GM18502 (cell line): ENCODE results near the gene SPOCK2.
"Not testable (repeated sequence)": the region's sequence is repeated elsewhere in the genome, so short reads cannot be mapped to it uniquely, and the experiment has no call there.

Experiments
- ATAC-seq: cut with Tn5 transposase; IDR thresholded peaks from one replicate; pipeline ENCODE4 v1.9.1; 2021; ENCODE audit warnings: mild to moderate bottlenecking; ENCODE audit not compliant: unreplicated experiment, poor library complexity

The SPOCK2 gene, protein sequence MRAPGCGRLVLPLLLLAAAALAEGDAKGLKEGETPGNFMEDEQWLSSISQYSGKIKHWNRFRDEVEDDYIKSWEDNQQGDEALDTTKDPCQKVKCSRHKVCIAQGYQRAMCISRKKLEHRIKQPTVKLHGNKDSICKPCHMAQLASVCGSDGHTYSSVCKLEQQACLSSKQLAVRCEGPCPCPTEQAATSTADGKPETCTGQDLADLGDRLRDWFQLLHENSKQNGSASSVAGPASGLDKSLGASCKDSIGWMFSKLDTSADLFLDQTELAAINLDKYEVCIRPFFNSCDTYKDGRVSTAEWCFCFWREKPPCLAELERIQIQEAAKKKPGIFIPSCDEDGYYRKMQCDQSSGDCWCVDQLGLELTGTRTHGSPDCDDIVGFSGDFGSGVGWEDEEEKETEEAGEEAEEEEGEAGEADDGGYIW

DNA sequence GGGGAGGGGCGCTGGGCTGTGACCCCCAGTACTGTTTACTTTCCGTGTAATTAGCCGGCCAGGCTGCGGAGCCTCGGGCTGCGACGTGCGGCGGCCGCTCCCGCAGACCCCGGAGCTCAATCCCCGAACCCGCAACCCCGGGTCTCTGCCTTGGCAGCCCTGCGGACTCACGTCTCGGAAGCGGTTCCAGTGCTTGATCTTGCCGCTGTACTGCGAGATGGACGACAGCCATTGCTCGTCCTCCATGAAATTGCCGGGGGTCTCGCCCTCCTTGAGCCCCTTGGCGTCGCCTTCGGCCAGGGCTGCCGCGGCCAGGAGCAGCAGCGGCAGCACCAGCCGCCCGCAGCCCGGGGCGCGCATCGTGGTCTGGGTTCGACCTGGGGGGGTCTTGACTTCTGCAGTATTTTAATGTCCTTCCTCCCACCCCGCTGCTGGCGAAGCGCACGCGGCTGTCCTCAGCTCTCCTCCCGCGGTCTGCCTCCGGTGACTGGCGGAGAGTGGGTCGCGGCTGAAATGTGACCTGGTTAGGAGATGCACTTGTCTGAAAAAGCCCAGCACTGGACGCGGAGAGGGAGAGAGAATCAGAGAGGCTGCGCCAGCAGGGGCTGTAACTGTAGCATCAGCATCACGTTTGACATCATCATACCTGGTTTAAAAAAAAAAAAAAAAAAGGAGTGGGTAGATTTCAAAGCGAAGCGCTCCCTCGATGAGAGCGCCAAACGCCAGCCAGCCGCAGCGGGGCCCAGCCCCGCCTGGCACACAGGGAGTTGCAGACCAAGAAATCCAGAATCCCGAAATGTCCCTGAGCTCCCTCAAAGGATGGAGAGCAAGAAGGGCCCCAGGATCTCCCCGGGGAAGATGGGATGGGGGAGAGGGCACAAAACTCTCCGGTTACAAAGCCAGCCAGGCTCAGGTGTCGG, at the start of gene SPOCK2:
SPOCK2 (minus strand) TSS at position 583 of the 920 bp plus-strand sequence; CDS start at position 360, 223 bp downstream.
- no peak for ATAC-seq

DNA sequence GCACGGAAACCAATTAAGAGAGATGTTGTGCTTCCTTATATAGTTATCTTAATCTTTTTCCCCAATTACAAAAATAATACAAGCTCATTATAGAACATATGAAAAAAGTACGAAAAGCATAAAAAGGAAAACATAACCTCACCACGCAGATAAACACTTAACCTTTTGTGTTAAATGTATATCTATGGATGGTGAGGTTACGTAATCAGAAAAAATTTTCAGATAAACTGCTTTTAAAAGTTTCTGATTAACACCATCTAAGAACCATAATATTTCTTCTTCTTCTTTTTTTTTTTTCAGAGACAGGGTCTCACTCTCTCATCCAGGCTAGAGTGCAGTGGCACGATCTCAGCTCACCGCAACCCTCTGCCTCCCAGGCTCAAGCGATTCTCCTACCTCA, 49.2 kb upstream of the SPOCK2 start:
- no peak for ATAC-seq

DNA sequence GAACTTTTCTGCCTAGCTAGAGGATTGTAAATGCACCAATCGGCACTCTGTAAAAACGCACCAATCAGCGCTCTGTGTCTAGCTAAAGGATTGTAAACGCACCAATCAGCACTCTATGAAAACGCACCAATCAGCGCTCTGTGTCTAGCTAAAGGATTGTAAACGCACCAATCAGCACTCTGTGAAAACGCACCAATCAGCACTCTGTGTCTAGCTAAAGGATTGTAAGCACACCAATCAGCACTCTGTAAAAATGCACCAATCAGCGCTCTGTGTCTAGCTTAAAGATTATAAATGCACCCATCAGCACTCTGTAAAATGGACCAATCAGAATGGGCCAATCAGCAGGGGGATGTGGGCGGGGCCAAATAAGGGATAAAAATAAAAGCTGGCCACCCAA, 47.9 kb upstream of the SPOCK2 start:
- ATAC-seq: not testable (repeated sequence)

DNA sequence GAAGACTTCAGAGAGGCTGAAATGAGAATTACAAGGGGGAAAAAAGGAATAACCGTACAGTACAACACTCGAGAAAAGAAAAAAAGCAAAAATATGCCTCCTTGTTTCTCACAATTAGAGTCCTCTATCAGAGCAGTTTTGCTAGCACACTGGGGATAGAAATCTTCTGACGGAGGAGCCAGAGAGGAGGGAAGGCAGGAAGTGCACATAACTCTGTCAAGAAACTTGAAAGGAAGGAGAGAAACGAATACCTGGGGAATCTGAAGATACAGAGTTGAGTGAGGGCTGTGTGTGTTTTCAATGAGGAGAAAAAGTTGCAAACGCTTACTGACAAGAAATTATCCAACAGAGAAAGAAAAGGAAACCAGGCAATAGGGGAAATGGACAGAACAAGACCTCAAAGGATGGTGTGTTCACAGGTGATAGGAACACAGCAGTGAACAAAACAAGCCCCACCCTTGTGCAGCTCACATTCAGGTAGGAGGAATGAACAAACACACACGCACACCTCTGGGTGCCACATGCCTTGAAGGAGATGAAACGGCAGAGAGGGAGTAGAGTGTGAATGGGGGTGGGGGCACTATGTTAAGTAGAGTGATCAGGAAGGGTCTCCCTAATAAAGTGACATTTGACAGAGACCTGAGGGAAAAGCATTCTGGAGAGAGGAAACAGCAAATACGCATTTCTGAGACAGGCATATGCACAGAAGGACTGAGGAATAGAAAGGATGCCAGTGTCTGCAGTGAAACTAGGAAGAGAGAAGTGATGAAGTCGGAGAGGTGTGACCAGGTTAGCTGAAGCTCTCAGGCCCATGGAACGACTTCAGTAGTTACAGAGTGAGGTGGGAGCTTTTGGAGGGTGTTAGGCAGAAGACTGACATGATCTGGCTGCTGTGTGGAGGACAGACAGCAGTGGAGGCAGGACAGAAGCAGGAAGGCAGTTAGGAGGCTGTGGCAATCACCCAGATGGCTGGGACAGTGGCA, 46.7 kb upstream of the SPOCK2 start:
- ATAC-seq: no peak

DNA sequence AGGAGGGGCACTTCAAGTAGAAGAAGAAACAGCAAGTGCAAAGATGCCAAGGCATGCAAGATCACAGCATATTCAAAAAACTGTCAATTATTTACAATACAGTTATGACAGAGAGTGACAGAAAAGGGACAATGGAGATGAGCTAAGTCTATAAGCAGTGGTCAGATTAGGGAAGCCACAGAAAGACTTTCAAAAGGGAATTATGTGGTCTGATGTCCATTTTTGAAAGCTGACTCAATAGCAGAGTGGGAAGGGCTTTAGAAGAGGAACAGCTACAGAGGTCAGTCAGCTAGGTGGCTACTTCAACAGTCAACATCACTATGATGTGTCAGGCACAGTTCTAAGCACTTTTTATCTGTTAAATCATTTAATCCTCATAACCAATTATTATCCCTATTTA, 45.2 kb upstream of the SPOCK2 start:
- peak; percentile 83 for ATAC-seq

DNA sequence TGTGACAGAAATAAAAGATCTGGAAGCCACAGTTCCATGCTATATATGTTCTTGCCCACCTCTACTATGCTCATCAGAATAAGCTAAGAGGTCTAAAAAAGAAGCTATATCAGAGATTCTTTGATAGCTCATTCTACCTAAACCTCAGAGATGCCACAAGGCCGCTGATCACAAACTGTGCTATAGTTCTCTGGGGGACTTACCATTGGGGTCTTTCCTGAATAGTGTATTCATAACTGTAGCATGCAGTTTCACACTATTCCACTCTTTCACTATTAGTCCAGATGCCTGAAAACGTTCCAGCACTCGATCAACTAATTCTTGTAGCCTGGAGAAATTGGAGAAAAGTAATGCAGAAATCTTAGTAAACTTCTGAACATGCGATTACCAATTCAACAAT, 44.5 kb upstream of the SPOCK2 start:
- peak; percentile 27 for ATAC-seq

DNA sequence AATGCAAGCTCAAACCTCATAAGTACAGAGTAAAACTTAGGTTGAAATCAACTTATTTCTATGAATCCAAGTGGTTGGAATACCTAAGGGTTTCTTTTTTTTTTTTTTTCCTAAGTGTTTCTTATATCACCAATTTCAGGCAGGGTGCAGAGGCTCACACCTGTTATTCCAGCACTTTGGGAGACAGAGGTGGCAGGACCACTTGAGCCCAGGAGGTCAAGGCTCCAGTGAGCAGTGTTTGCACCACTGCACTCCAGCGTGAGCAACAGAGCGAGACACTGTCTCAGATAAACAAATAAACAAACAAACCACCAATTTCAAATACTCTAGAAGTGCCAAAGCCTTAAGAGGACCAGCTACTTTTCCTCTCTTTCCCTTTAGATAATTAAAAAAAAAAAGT, 39.2 kb upstream of the SPOCK2 start:
- ATAC-seq: no peak

DNA sequence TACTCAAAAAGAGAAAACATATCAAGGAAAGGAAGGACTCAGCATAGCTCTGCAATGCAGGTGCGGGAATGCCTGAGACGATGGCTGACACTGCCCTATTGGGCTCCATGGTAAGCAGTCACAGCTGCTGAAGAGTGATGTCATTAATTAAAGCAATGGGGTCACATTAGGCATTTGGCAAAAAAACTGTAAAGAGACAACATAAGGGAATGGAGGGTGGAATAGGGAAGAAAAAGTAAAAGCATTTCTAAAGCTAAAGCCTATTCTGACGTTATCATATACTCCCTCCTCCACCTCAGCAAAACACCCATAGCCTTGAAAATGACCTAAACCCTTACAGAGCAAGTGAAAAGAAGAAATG, 38.5 kb upstream of the SPOCK2 start:
- no peak for ATAC-seq

DNA sequence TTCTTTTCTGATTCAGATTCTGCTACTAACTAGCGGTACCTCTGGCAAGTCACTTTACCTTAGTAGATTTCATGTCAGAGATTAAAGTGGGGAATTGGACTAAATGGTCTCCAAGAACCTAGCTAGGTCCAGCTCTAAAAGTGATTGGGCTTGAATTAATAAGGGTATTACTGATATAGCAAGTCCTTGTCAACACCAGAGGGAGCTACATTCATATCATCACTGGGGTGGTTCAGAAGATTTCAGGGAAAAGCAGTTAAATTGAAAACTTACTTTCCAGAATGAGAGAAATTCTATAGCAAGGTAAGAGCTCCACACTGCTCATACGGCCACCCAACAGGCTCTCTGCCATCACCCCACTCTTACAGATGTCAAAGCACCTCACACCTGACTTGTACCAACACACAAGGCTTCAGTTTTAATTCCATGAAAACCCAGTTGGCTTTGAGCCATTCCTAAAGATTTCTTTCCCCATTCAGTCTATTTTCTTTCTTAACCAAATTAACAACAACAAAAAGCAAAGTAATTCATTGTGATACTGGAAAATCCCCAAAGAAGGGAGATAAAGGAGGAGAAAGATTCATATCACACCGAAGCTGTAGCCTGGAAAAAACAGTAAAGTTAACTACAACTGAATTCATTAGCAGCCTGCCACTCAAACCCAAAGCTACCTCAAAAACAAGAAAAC, 38.0 kb upstream of the SPOCK2 start:
- ATAC-seq: no peak

DNA sequence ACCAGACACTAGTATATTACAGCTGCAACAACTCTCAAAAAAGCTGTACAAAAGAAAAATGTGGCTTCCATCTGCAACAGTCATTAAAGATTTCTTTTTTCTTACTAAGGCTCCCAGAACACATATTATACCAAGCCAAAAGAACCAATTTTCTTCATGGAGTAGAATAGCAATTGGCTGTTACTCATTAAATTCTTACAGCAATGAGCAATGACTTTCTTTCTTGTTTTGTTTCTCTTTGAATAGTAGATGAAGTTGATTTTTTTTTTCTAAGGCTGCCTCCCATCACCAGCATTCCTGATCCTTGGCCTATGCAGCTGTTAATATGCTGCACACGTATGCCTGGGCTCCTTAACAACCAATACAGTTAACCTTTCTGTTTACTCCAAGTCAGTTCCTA, 36.6 kb upstream of the SPOCK2 start:
- ATAC-seq: no peak

DNA sequence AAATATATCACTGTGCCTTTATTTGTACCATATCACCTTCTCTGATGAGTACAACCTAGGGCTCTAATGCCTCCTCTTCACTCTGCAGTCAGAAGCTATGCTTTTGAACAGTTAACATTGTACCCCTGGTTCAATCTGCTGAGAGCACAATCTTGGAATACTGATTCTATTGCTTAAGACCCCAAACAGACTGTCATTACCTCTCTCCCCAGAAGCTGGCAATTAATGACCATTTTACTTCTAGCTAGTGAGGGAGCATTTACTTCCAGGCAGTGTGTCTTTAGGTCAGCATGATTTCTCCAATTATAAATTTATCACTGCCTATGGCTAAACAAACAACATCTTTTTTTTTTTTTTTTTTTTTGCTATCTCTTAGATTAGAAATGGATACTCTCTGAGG, 36.0 kb upstream of the SPOCK2 start:
- ATAC-seq: no peak

DNA sequence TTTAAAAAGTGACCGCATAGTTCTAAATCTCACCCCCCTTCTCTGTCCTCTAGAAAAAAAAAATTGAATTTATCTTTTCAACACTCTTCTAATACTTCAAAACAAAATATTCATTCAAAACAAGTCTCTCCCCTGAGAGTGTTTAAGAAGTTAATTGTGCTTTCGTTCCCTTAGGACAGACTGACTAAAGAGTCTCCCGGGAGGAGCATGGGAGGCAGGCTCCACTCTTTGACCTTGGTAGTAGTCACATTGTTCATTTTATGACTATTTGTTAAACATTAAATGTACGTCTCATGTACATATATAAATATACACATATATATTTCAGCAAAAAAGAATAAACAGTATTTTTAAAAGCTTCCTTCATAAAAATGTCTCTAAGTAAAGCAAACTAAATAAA, 35.3 kb upstream of the SPOCK2 start:
- no peak for ATAC-seq

DNA sequence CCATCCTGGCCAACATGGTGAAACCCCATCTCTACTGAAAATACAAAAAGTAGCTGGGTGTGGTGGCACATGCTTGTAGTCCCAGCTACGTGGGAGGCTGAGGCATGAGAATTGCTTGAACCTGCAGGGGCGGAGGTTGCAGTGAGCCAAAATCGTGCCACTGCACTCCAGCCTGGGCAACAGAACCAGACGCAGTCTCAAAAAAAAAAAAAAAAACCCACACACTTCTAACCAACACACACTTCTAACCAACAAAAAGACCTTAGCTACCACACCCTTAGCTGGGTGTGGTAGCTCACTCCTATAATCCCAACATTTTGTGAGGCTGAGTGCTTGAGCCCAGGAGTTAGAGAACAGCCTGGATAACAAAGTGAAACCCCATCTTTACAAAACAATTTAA, 33.9 kb upstream of the SPOCK2 start:
- no peak for ATAC-seq

DNA sequence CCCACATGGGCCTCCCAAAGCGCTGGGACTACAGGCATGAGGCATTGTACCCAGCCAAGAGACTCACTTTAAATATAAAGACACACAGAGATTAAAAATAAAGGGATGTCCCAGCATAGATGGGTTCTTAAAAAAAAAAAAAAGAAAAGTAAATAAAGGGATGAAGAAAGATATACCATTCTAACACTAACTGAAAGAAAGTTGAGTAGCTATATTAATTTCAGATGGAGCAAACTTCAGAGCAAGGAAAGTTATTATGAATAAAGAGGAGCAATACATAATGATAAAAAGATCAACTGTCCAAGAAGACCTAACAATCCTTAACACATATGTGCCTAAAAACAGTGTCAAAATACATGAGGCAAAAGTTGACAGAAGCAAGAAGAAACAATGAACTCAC, 33.0 kb upstream of the SPOCK2 start:
- no peak for ATAC-seq

DNA sequence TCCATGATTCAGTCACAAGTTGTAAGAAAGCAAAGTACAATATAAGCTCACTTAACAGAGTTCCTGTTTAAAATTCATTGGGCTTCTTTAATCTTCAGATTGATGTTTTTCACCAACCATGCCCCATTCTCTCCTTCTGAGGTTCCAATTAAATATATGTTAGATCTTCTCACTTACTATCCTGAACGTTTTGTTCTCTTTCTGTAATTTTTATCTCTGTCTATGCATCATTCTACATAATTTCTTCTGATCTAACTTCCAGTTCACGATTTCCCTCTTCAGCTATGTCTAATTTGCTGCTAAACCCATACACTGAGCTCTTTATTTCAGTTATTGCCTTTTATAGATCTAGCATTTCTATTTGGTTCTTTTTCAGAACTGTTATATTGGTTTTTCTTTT, 28.0 kb upstream of the SPOCK2 start:
- ATAC-seq: no peak

DNA sequence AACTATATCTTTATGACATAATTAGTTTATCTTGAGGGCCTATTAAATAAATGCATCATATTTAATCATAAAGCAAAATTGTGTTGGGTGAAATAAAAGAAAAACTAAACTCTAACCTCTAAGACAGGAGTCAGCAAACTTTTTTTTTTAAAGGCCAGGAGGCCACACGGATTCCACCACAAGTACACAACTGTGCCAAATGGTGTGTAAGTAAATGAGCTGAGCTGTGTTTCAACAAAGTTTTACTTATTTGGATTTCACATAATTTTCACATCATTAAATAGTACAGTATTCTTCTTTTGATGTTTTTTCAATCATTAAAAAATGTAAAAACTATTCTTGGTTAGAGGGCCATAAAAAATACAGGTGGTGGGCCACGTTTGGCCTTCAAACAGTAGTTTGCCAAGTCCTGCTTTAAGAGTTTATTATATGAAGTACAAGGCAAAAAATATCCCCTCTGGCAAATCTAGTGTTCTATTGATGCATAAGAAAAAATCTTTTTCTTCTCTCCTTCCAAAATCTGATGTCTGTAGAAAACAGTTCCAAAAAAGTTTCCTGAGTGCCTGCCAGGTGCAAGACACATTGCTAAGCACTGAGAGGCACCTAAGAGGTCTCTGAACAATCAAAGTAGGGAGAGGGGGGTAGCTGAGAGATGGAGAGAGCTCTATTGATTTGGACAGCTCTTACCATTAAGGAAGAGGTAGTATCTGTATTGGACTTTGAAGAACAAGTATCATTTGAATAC, 26.5 kb upstream of the SPOCK2 start:
- no peak for ATAC-seq

DNA sequence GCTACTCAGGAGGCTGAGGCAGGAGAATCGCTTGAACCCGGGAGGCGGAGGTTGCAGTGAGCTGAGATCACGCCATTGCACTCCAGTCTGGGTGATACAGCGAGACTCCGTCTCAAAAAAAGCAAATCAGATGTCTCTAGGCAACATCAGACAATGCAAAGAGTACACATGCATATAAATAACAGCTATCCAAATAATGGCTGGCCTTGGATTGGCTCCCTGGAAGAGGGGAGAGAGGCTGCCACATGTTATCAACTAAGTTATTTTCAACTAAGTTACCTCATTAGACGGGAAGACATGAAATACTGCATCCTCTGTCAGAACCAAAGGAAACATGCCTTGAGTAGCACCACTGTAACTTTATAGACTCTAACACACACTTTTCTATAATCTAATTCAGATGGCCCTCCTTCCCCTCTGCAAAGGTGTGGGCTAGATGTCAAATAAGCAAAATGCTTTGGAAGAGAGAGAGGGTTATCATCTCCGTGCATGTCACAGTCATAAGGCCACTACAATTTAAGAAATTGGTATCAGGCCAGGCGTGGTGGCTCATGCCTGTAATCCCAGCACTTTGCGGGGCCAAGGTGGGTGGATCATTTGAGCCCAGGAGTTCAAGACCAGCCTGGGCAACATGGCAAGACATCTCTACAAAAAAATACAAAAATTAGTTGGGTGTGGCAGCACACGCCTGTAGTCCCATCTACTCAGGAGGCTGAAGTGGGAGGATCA, 22.5 kb upstream of the SPOCK2 start:
- no peak for ATAC-seq

DNA sequence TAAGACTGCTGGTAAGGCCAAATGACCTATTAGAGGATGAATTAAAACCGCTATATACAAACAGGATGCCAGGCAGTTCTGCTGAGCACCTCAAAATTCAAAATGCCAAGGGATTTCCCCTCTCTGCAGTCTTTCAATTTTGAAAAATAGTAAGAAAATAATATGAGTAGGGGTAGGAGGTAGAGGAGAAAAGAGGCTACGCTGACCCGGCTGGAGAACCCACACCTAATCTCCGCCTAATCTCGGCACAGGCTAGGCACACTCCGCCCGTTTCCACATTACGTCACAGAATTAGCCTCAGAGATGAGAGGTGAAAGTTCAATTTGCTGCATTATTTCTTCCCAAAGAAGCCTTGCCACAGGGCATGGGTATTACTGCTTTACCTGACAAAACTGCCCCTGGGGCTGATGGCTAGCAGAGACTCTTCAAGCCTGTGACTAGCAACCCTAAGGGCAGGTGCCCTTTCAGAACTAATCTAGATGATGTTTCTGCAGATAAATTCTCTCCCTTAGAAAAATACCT, 21.3 kb upstream of the SPOCK2 start:
- ATAC-seq: no peak
